Endothelial cell of umbilical vein (primary cell): ENCODE measurements around the gene GRIN3A. TPM values are rescaled to one million over a fixed set of nuclear protein-coding genes. Genes with fewer than 3 reads are reported as not detected.

Experiments used
- BruUV-seq: library from RNA; stranded (reverse); fragments of 400-500 nt; replicated peaks from 2 replicates; lab custom pipeline; 2021; lab: Mats Ljungman, UMichigan
- CTCF ChIA-PET: fragments of 300-600, 350-600 bp; sonication (Branson Sonifier 250); formaldehyde crosslinking; loops from one replicate; lab custom pipeline; 2021; ENCODE audit warnings: antibody characterized with exemption, inconsistent platforms; lab: Charles Lee
- POLR2A ChIA-PET: fragments of 300-600, 350-600 bp; sonication (Branson Sonifier 250); formaldehyde crosslinking; loops from one replicate; lab custom pipeline; 2021; ENCODE audit warnings: antibody characterized with exemption, inconsistent platforms; lab: Charles Lee
- DNase-seq: peaks from one replicate; pipeline ENCODE4 v3.0.0-alpha.2; 2011; ENCODE audit warnings: low read depth, low spot score
- FAIRE-seq: peaks from 2 replicates; lab custom pipeline; 2011; peaks lifted over from hg19 to GRCh38; lab: Jason Lieb, UNC
- H2AFZ ChIP-seq: 2 replicates; pipeline ENCODE4 v1.6.0; 2012; ENCODE audit warnings: low read depth, low read length, control low read depth, inconsistent platforms
- H3K27ac ChIP-seq: 2 replicates; pipeline ENCODE4 v1.5.1; 2011; ENCODE audit warnings: low read depth, mild to moderate bottlenecking, control low read depth, low read length, moderate library complexity; ENCODE audit not compliant: insufficient read depth
- H3K27me3 ChIP-seq, 2 experiments: 2 replicates each; pipeline versions ENCODE4 v1.6.0 to v1.6.1; 2011; ENCODE audit warnings: low read length in 2 of 2, mixed read lengths in 1 of 2; ENCODE audit not compliant: control insufficient read depth in 2 of 2, insufficient read depth in 2 of 2
- H3K36me3 ChIP-seq, 2 experiments: 2 replicates in 1 of 2; 3 replicates in 1 of 2; pipeline ENCODE4 v1.5.1; 2011; ENCODE audit warnings: low read length in 2 of 2, mild to moderate bottlenecking in 1 of 2, moderate library complexity in 1 of 2; ENCODE audit not compliant: control insufficient read depth in 2 of 2, insufficient read depth in 2 of 2; ENCODE audit errors: extremely low read depth in 1 of 2
- H3K4me1 ChIP-seq: 3 replicates; pipeline ENCODE4 v1.5.1; 2011; ENCODE audit warnings: mild to moderate bottlenecking, low read length; ENCODE audit not compliant: control insufficient read depth, insufficient read depth; ENCODE audit errors: extremely low read depth
- H3K4me2 ChIP-seq: 2 replicates; pipeline ENCODE4 v1.6.1; 2011; ENCODE audit warnings: low read length, control low read depth, mixed read lengths; ENCODE audit not compliant: insufficient read depth
- H3K4me3 ChIP-seq, 3 experiments: fragments of 200-600 bp in 1 of 3; sonication (generic), shearing (Covaris generic) in 1 of 3; replicated peaks in 1 of 3; 2 replicates each; pipeline ENCODE4 v1.5.1; 2011 to 2016; ENCODE audit warnings: control low read depth in 3 of 3, low read length in 3 of 3, mild to moderate bottlenecking in 2 of 3, inconsistent platforms in 1 of 3, low read depth in 1 of 3, moderate library complexity in 1 of 3; ENCODE audit not compliant: insufficient read depth in 1 of 3
- H3K79me2 ChIP-seq: 2 replicates; pipeline ENCODE4 v1.6.0; 2012; ENCODE audit warnings: low read length, inconsistent platforms; ENCODE audit not compliant: control insufficient read depth, insufficient read depth
- H3K9ac ChIP-seq: replicated peaks from 2 replicates; pipeline ENCODE3; 2011; ENCODE audit warnings: low read length, control low read depth; ENCODE audit not compliant: insufficient read depth; ENCODE audit errors: extremely low read depth
- H3K9me1 ChIP-seq: replicated peaks from 3 replicates; pipeline ENCODE4 v1.6.0; 2011; ENCODE audit warnings: mild to moderate bottlenecking, low read length; ENCODE audit not compliant: control insufficient read depth, insufficient read depth; ENCODE audit errors: extremely low read depth
- H3K9me3 ChIP-seq: replicated peaks from 2 replicates; pipeline ENCODE4 v1.5.1; 2012; ENCODE audit warnings: low read length, inconsistent platforms; ENCODE audit not compliant: control insufficient read depth, insufficient read depth
- H4K20me1 ChIP-seq: replicated peaks from 2 replicates; pipeline ENCODE3; 2011; ENCODE audit warnings: mild to moderate bottlenecking, low read length; ENCODE audit not compliant: control insufficient read depth, insufficient read depth; ENCODE audit errors: extremely low read depth
- CTCF ChIP-seq, 2 donors: IDR thresholded peaks; 1 replicate in 1 of 2; 2 replicates in 1 of 2; pipeline ENCODE4 v1.5.1; 2011; ENCODE audit warnings: low read length in 2 of 2, mild to moderate bottlenecking in 2 of 2, moderate library complexity in 2 of 2, control low read depth in 1 of 2, inconsistent platforms in 1 of 2, low read depth in 1 of 2; ENCODE audit not compliant: insufficient read depth in 1 of 2; ENCODE audit errors: extremely low read depth in 1 of 2
- EZH2 ChIP-seq: IDR thresholded peaks from 2 replicates; pipeline ENCODE4 v1.6.1; 2012; ENCODE audit warnings: borderline replicate concordance, low read depth, mild to moderate bottlenecking, moderate library complexity, low read length, inconsistent platforms; ENCODE audit not compliant: severe bottlenecking
- FOS ChIP-seq: IDR thresholded peaks from 2 replicates; pipeline ENCODE4 v1.6.1; 2011; ENCODE audit warnings: mild to moderate bottlenecking, low read length, moderate library complexity, borderline replicate concordance; ENCODE audit not compliant: insufficient read depth
- GATA2 ChIP-seq: IDR thresholded peaks from 2 replicates; pipeline ENCODE4 v1.7.0; 2011; ENCODE audit warnings: low read depth, mild to moderate bottlenecking, moderate library complexity, mixed read lengths, low read length; ENCODE audit not compliant: insufficient read length, insufficient read depth
- JUN ChIP-seq: IDR thresholded peaks from 2 replicates; pipeline ENCODE4 v1.6.1; 2011; ENCODE audit warnings: borderline replicate concordance, low read depth; ENCODE audit not compliant: insufficient read length, insufficient read depth
- MAX ChIP-seq: IDR thresholded peaks from 2 replicates; pipeline ENCODE4 v1.6.1; 2011; ENCODE audit not compliant: insufficient read depth, insufficient read length
- MYC ChIP-seq: IDR thresholded peaks from one replicate; pipeline ENCODE4 v1.6.1; 2011; ENCODE audit warnings: mild to moderate bottlenecking, low read depth, low read length
- POLR2A ChIP-seq: IDR thresholded peaks from 2 replicates; pipeline ENCODE4 v1.6.1; 2012; ENCODE audit warnings: low read depth, mild to moderate bottlenecking, control low read depth, low read length
- POLR2AphosphoS5 ChIP-seq: IDR thresholded peaks from 2 replicates; pipeline ENCODE4 v1.6.1; 2012; ENCODE audit warnings: low read depth, mild to moderate bottlenecking, control low read depth, low read length, moderate library complexity; ENCODE audit not compliant: insufficient read depth
- dilution Hi-C: fragments of 300-500 bp; cut with MboI; formaldehyde crosslinking; loops from one replicate; pipeline ENCODE4 v1.15.0; 2019; ENCODE audit warnings: low sequenced_read_pairs; ENCODE audit not compliant: extremely low pct_ligation_motif_present
- intact Hi-C: fragments of 100-400 bp; cut with micrococcal nuclease; formaldehyde crosslinking; loops from one replicate; pipeline ENCODE4 v1.10.0; 2022
- polyA plus RNA-seq, 4 experiments: library from polyadenylated mRNA; depleted of rRNA in 3 of 4; stranded (reverse) in 3 of 4; unstranded in 1 of 4; fragments of >200 nt; gene quantifications; 2 replicates each; pipeline versions ENCODE4 v1.2.1 to v1.2.3, GENCODE V29; 2011 to 2012; ENCODE audit warnings: missing spikeins in 1 of 4
- total RNA-seq: library from RNA; stranded (reverse); gene quantifications from 2 replicates; pipeline ENCODE4 v1.2.3, GENCODE V29; 2021

Gene GRIN3A
- total and polyA plus RNA-seq, 2 donors (not counting 3 experiments of a cell fraction or from before 2014, with no cell fraction given): not detected

GRCh38 chr9:101566904-101567724 is 171.3 kb downstream of the GRIN3A start:
- Histone ChIP-seq H3K4me2 (no peak overlapping the region), H3K4me3 (no peak overlapping the region), H3K9ac (no peak overlapping the region), H3K27ac (no peak overlapping the region), H3K4me1 (no peaks in the 10 kb centered on the region), H3K79me2 (no peaks in the 10 kb centered on the region), H3K36me3 (peaks cover 0 to 4% of the 10 kb centered on the region in 2 experiments), H3K27me3 (no peaks in the 10 kb centered on the region), H3K9me3 (no peaks in the 10 kb centered on the region), H2AFZ (no peak overlapping the region), H4K20me1 (no peaks in the 10 kb centered on the region), H3K9me1 (no peaks in the 10 kb centered on the region)
- DNase-seq (peak; percentile 24), FAIRE-seq (peak; percentile 31)
- intact Hi-C loops: no loop called here
- dilution Hi-C loops: no loop called here
- TF ChIP-seq CTCF (IDR thresholded peaks at IDR 0.05; ENCODE audit: extremely low read depth in 1 of 2, insufficient read depth in 1 of 2, low read depth in 1 of 2, low read length in 2 of 2): peak; percentile 10 to 47
- TF ChIP-seq FOS: no peak
- ChIA-PET CTCF (interaction anchor here (0.7 to 1.9 kb wide), 7 partner anchors 10 to 448 kb away, joined by 3 to 17 read pairs (median 4); no protein-coding TSS in a partner anchor), POLR2A (no interaction called here)
- no TSS peak for BruUV-seq

- Histone ChIP-seq H3K9me1 (no peaks in the 10 kb centered on the region), H3K4me1 (no peaks in the 10 kb centered on the region), H3K27me3 (no peaks in the 10 kb centered on the region), H3K4me2 (no peak overlapping the region), H3K36me3 (peaks cover 7% of the 10 kb centered on the region in 2 experiments), H3K9me3 (no peaks in the 10 kb centered on the region), H3K79me2 (no peaks in the 10 kb centered on the region), H3K4me3 (no peak overlapping the region), H3K27ac (no peak overlapping the region), H2AFZ (no peak overlapping the region), H4K20me1 (no peaks in the 10 kb centered on the region), H3K9ac (no peak overlapping the region)
- intact Hi-C loops: no loop called here
- ChIA-PET POLR2A (no interaction called here), CTCF (interaction anchor here (4.2 kb wide), 1 partner anchor 105 kb away, joined by 13 read pairs; no protein-coding TSS in a partner anchor)
- dilution Hi-C loops: no loop called here
- BruUV-seq: no TSS peak
- DNase-seq (no peak), FAIRE-seq (no peak)
- TF ChIP-seq EZH2 (no peak), POLR2A (no peak), POLR2AphosphoS5 (no peak), CTCF (IDR thresholded peaks at IDR 0.05; ENCODE audit: extremely low read depth in 1 of 2, insufficient read depth in 1 of 2, low read depth in 1 of 2, low read length in 2 of 2) (no peak), JUN (no peak), FOS (no peak), MAX (no peak), MYC (no peak), GATA2 (no peak)
Observed at GRCh38 chr9:101564252-101564651, 174.2 kb downstream of the GRIN3A start.
